ENCODE results near the gene CCNI2.
"Not testable (repeated sequence)": the region's sequence is repeated elsewhere in the genome, so short reads cannot be mapped to it uniquely, and the experiment has no call there.

CCNI2 gene

DNA sequence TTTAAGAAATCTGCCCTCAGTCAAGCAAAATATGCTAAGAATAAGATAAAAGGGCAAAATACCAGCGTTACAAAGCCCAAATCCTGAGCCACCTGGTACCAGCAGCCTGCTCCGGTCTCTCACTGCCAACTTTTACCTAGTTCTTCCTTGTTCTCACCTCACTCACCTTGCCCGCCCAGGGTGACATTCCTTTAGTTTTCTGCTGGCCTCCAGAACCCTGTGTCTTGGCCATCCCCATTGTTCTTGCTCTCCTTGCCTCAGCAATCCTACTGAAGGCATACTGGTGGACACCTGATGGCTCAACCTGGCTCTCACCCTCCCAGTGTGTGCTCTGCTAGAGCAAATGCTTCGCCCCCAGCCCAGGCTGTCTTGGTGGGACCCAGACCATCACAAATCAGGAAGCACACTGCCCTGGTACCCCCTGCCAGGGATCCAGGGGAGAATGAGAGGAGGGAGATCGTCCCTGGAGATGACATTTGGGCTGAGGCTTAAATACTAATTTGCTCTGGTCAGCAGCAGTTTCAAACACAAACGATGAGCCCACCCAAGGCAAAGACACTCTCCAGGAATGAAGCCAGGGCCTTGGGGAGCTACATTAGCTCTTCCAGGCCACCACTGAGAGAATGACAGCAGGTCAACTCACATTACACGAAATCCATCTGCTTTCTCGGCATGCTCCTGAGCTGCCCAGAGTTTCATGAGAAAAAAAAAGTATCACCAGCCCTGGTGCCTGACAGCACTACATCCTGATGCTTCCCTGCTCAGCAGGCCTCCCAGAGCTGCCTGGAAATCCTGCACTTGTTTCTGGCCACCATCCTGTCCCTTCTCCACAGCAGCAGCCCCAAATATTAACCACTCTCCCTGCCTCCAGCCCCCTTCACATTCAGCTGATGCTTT, 42.0 kb downstream of the CCNI2 start:
- Histone ChIP-seq H3K27me3 (ENCODE audit: control insufficient read depth in 1 of 2, insufficient read depth in 2 of 2, low read length in 2 of 2) (no peaks in the 10 kb centered on the region), H3K27ac (ENCODE audit: low read depth, low read length) (no peak overlapping the region), H3K9ac (ENCODE audit: low read length) (no peak overlapping the region)

DNA sequence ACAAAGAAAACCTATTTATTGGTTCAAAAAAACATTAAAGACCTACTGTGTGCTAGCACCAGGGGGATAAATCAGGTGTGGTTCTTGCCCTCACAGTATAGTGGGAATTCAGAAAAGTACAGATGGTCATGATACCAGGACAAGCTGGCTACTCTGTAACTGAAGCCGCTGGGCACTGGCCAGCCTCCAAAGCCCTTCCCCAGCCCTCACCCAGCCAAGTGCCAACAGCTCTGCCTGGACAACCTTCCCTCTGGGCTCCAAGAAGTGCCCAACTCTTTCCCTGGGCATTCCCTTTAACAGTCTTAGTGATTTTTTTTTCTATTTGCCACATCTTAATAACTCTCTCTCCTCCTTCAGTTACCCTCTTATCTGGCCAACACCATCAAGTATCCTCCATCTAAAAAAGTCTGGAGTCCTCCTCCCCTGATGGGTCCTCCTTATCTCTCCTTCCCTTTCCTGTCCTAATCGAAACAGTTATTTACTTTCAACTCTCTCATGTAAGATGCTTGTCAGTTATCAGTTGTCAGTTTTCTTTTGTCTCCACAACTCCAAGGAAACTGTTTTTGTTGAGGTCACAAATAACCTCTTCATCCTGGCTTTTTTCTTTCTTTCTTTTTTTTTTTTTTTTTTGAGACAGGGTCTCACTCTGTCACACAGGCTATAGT, 43.1 kb downstream of the CCNI2 start:
- Histone ChIP-seq H3K4me3 (ENCODE audit: low read depth in 1 of 2, low read length in 2 of 2) (no peak overlapping the region), H3K27ac (ENCODE audit: low read depth, low read length) (no peak overlapping the region), H3K36me3 (ENCODE audit: insufficient read depth, low read length) (no peaks in the 10 kb centered on the region), H3K9ac (ENCODE audit: low read length) (no peak overlapping the region), H3K9me3 (ENCODE audit: low read length) (no peaks in the 10 kb centered on the region), H3K4me1 (ENCODE audit: insufficient read depth, low read length) (no peaks in the 10 kb centered on the region), H3K27me3 (ENCODE audit: control insufficient read depth in 1 of 2, insufficient read depth in 2 of 2, low read length in 2 of 2) (no peaks in the 10 kb centered on the region)

More for the DNA sequence above, 42.0 kb downstream of the CCNI2 start:
- H3K36me3 ChIP-seq (ENCODE audit: insufficient read depth, low read length): no peaks in the 10 kb centered on the region
- no peaks in the 10 kb centered on the region for H3K9me3 ChIP-seq (ENCODE audit: low read length)
- no peak overlapping the region for H3K4me3 ChIP-seq (ENCODE audit: low read depth in 1 of 2, low read length in 2 of 2)
- no peaks in the 10 kb centered on the region for H3K4me1 ChIP-seq (ENCODE audit: insufficient read depth, low read length)

GRCh38 chr5:132791026-132791425, 43.8 kb downstream of the CCNI2 start:
- Histone ChIP-seq H3K9me3 (ENCODE audit: low read length) (no peaks in the 10 kb centered on the region), H3K4me3 (ENCODE audit: low read depth in 1 of 2, low read length in 2 of 2) (no peak overlapping the region), H3K4me1 (ENCODE audit: insufficient read depth, low read length) (no peaks in the 10 kb centered on the region), H3K9ac (ENCODE audit: low read length) (no peak overlapping the region), H3K27ac (ENCODE audit: low read depth, low read length) (no peak overlapping the region), H3K27me3 (ENCODE audit: control insufficient read depth in 1 of 2, insufficient read depth in 2 of 2, low read length in 2 of 2) (no peaks in the 10 kb centered on the region), H3K36me3 (ENCODE audit: insufficient read depth, low read length) (no peaks in the 10 kb centered on the region)

- Histone ChIP-seq H3K9ac (ENCODE audit: low read length) (no peak overlapping the region), H3K27ac (ENCODE audit: low read depth, low read length) (no peak overlapping the region), H3K9me3 (ENCODE audit: low read length) (no peaks in the 10 kb centered on the region), H3K4me1 (ENCODE audit: insufficient read depth, low read length) (no peaks in the 10 kb centered on the region), H3K4me3 (ENCODE audit: low read depth in 1 of 2, low read length in 2 of 2) (no peak overlapping the region), H3K36me3 (ENCODE audit: insufficient read depth, low read length) (no peaks in the 10 kb centered on the region), H3K27me3 (ENCODE audit: control insufficient read depth in 1 of 2, insufficient read depth in 2 of 2, low read length in 2 of 2) (no peaks in the 10 kb centered on the region)
Observed at GRCh38 chr5:132797651-132798050, 50.4 kb downstream of the CCNI2 start.

DNA sequence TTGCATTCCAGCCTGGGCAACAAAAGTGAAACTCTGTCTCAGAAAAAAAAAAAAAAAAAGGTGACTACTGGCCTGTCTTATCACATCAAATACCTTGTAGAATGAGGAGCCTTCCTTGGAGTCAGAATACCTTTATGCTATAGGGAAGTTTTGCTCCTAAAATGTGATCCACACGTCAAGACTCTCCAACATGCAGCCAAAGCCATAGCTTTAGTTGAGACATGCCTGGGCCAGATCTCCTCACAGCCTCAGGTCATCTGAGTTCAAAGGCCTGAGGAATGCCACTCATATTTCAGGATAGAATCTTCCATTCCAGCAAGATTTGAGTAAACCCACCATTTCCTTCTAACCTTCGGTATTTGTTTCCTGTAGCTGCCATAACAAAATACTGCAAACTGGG, 52.2 kb downstream of the CCNI2 start:
- H3K27ac ChIP-seq (ENCODE audit: low read depth, low read length): no peak overlapping the region
- no peaks in the 10 kb centered on the region for H3K27me3 ChIP-seq (ENCODE audit: control insufficient read depth in 1 of 2, insufficient read depth in 2 of 2, low read length in 2 of 2)
- H3K4me1 ChIP-seq (ENCODE audit: insufficient read depth, low read length): no peaks in the 10 kb centered on the region
- H3K36me3 ChIP-seq (ENCODE audit: insufficient read depth, low read length): no peaks in the 10 kb centered on the region
- H3K4me3 ChIP-seq (ENCODE audit: low read depth in 1 of 2, low read length in 2 of 2): no peak overlapping the region
- H3K9me3 ChIP-seq (ENCODE audit: low read length): no peaks in the 10 kb centered on the region
- H3K9ac ChIP-seq (ENCODE audit: low read length): no peak overlapping the region

DNA sequence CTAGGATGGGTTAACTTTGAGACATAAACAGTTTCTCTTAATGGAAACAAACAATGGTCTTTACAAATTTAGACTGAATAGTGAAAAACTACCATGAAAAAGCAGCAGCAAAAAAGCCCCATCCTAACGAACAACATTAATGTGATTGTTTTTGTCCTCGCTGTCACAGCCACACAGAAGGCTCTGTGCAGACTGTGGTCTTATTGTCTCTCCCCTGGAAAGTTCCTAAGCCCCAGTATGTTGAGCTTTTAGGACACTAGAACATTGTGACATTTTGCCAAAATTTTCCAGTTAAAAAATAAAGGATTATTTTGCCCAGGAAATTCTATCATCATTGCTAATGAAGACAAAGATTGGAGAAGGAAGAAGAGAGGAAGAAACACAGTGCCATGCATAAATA, 53.3 kb downstream of the CCNI2 start:
- Histone ChIP-seq H3K9me3 (ENCODE audit: low read length) (no peaks in the 10 kb centered on the region), H3K27me3 (ENCODE audit: control insufficient read depth in 1 of 2, insufficient read depth in 2 of 2, low read length in 2 of 2) (no peaks in the 10 kb centered on the region), H3K4me3 (ENCODE audit: low read depth in 1 of 2, low read length in 2 of 2) (no peak overlapping the region), H3K36me3 (ENCODE audit: insufficient read depth, low read length) (no peaks in the 10 kb centered on the region), H3K27ac (ENCODE audit: low read depth, low read length) (no peak overlapping the region), H3K4me1 (ENCODE audit: insufficient read depth, low read length) (no peaks in the 10 kb centered on the region), H3K9ac (ENCODE audit: low read length) (no peak overlapping the region)

GRCh38 chr5:132802044-132802684, 54.9 kb downstream of the CCNI2 start:
- no peak overlapping the region for H3K4me3 ChIP-seq (ENCODE audit: low read depth in 1 of 2, low read length in 2 of 2)
- no peaks in the 10 kb centered on the region for H3K9me3 ChIP-seq (ENCODE audit: low read length)
- H3K36me3 ChIP-seq (ENCODE audit: insufficient read depth, low read length): no peaks in the 10 kb centered on the region
- H3K27ac ChIP-seq (ENCODE audit: low read depth, low read length): no peak overlapping the region
- H3K9ac ChIP-seq (ENCODE audit: low read length): no peak overlapping the region
- H3K27me3 ChIP-seq (ENCODE audit: control insufficient read depth in 1 of 2, insufficient read depth in 2 of 2, low read length in 2 of 2): no peaks in the 10 kb centered on the region
- H3K4me1 ChIP-seq (ENCODE audit: insufficient read depth, low read length): no peaks in the 10 kb centered on the region

GRCh38 chr5:132802685-132803066, 55.5 kb downstream of the CCNI2 start:
- H3K36me3 ChIP-seq (ENCODE audit: insufficient read depth, low read length); H3K4me3 ChIP-seq (ENCODE audit: low read depth in 1 of 2, low read length in 2 of 2); H3K4me1 ChIP-seq (ENCODE audit: insufficient read depth, low read length); H3K9me3 ChIP-seq (ENCODE audit: low read length); H3K9ac ChIP-seq (ENCODE audit: low read length); H3K27me3 ChIP-seq (ENCODE audit: control insufficient read depth in 1 of 2, insufficient read depth in 2 of 2, low read length in 2 of 2); H3K27ac ChIP-seq (ENCODE audit: low read depth, low read length): not testable (repeated sequence)

Measured in muscle layer of colon (tissue), 2 donors.